ENCODE results near the gene SLC1A5. TPM values are rescaled to one million over a fixed set of nuclear protein-coding genes. Genes with fewer than 3 reads are reported as not detected.

SLC1A5 gene
- total RNA-seq, 2 experiments from 2014 or later, result 145 to 161 TPM

DNA sequence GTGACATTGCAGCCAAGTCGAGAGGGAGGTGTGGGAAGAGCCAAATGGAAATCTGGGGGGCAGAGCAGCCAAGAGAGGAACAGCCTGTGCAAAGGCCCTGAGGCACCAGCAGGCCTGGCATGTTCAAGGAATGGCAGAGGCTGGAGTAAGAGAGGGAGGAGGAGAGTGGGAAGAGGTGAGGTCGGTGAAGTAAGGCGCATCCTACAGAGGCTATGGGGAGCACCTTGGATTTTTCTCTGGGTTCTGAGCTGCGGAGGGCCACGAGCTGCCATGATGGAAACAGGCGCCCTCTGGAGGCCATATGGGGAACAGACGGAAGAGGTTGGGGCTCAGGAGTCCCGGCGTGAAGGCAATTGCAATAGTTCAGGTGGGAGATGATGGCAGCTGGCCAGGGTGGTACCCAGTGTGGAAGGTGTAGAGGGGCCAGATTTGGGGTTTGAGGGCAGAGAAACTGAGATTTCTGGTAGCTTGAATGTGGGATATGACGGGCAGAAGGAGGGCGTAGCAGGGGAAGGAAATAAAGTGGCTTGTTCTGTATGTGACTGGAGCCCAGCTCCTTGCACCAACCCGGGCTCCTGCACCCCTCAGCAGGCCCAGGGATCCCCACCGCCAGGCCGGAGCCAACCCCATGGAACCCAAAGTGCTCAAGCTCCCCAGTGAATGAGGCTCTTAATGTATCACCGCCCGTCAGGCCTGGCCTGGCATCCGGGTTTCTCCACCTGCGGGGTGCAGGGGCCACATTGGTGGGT, 21.7 kb downstream of the SLC1A5 start:
- CTCF ChIA-PET (ENCODE audit: unreplicated experiment), result no interaction called here
- TF ChIP-seq EZH2phosphoT487 (IDR thresholded peaks at IDR 0.05; ENCODE audit: borderline replicate concordance, low read depth, low read length), result no peak
- TF ChIP-seq, protein P1, sequence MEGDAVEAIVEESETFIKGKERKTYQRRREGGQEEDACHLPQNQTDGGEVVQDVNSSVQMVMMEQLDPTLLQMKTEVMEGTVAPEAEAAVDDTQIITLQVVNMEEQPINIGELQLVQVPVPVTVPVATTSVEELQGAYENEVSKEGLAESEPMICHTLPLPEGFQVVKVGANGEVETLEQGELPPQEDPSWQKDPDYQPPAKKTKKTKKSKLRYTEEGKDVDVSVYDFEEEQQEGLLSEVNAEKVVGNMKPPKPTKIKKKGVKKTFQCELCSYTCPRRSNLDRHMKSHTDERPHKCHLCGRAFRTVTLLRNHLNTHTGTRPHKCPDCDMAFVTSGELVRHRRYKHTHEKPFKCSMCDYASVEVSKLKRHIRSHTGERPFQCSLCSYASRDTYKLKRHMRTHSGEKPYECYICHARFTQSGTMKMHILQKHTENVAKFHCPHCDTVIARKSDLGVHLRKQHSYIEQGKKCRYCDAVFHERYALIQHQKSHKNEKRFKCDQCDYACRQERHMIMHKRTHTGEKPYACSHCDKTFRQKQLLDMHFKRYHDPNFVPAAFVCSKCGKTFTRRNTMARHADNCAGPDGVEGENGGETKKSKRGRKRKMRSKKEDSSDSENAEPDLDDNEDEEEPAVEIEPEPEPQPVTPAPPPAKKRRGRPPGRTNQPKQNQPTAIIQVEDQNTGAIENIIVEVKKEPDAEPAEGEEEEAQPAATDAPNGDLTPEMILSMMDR (conservative IDR thresholded peaks at IDR 0.05; ENCODE audit: low read length), result peak; percentile 93
- DNase-seq (ENCODE audit: low spot score), result peak; percentile 73
- Histone ChIP-seq H3K79me2 (ENCODE audit: insufficient read depth, low read depth, low read length) (no peaks in the 10 kb centered on the region), H3K9me3 (ENCODE audit: low read length) (no peaks in the 10 kb centered on the region), H3K36me3 (ENCODE audit: insufficient read depth, low read length) (no peaks in the 10 kb centered on the region), H3K4me3 (ENCODE audit: low read depth, low read length, poor library complexity, severe bottlenecking) (no peak overlapping the region), H3K4me1 (ENCODE audit: insufficient read depth, low read length, poor library complexity, severe bottlenecking) (no peaks in the 10 kb centered on the region), H3K9me2 (ENCODE audit: insufficient read depth, low read length) (no peaks in the 10 kb centered on the region), H3K4me2 (ENCODE audit: low read length) (no peak overlapping the region), H2AFZ (ENCODE audit: low read length) (no peak overlapping the region), H3K27ac (ENCODE audit: low read depth, low read length, poor library complexity, severe bottlenecking) (no peak overlapping the region), H4K20me1 (ENCODE audit: insufficient read depth, low read length) (no peaks in the 10 kb centered on the region)
- intact Hi-C loops (cut with micrococcal nuclease; ENCODE audit: unreplicated experiment), result no loop called here
- no TSS peak for BruUV-seq (replicated peaks)
- POLR2A ChIA-PET, result no interaction called here

DNA sequence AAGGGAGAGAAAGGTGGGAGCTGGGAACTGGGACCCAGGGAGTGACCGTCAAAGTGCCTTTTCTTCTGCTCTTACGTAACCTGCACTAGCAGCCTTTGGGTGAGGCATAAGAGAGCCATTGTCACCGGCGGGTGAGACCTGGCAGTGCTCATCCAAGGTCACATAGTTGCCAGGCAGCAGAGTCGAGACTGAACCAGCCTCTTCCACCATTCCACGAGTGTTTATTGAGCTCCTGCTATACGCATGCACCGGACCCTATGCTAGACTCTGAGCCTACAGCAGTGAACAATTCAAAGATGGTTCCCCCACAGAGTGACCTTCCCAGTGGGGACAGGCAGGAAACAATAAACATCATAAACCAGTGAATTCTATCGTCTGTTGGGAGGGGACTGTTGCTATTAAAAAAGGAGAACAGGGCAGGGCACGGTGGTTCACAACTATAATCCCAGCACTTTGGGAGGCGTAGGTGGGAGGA, 23.5 kb downstream of the SLC1A5 start:
- CTCF ChIA-PET (ENCODE audit: unreplicated experiment), result no interaction called here
- Histone ChIP-seq H3K4me3 (ENCODE audit: low read depth, low read length, poor library complexity, severe bottlenecking) (no peak overlapping the region), H3K4me2 (ENCODE audit: low read length) (no peak overlapping the region)

More for the DNA sequence above, 23.5 kb downstream of the SLC1A5 start:
- Histone ChIP-seq H3K9me3 (ENCODE audit: low read length) (no peaks in the 10 kb centered on the region), H4K20me1 (ENCODE audit: insufficient read depth, low read length) (no peaks in the 10 kb centered on the region), H3K4me1 (ENCODE audit: insufficient read depth, low read length, poor library complexity, severe bottlenecking) (no peaks in the 10 kb centered on the region), H3K9me2 (ENCODE audit: insufficient read depth, low read length) (no peaks in the 10 kb centered on the region), H3K36me3 (ENCODE audit: insufficient read depth, low read length) (no peaks in the 10 kb centered on the region), H2AFZ (ENCODE audit: low read length) (no peak overlapping the region), H3K27ac (ENCODE audit: low read depth, low read length, poor library complexity, severe bottlenecking) (no peak overlapping the region), H3K79me2 (ENCODE audit: insufficient read depth, low read depth, low read length) (no peaks in the 10 kb centered on the region)
- no peak for TF ChIP-seq EZH2phosphoT487 (IDR thresholded peaks at IDR 0.05; ENCODE audit: borderline replicate concordance, low read depth, low read length)
- TF ChIP-seq, protein P1 (conservative IDR thresholded peaks at IDR 0.05; ENCODE audit: low read length), result no peak
- DNase-seq (ENCODE audit: low spot score), result no peak
- BruUV-seq (replicated peaks), result no TSS peak
- POLR2A ChIA-PET, result no interaction called here
- intact Hi-C loops (cut with micrococcal nuclease; ENCODE audit: unreplicated experiment), result no loop called here
